NOMO-1 treated with DMSO at 0.1 percent for 48 hours (cell line): ENCODE results near the gene APIP.

ENCODE experiments used
- DNase-seq: peaks from one replicate; lab custom pipeline; 2025; ENCODE audit not compliant: unreplicated experiment; lab: John Stamatoyannopoulos, UW

The APIP gene, protein sequence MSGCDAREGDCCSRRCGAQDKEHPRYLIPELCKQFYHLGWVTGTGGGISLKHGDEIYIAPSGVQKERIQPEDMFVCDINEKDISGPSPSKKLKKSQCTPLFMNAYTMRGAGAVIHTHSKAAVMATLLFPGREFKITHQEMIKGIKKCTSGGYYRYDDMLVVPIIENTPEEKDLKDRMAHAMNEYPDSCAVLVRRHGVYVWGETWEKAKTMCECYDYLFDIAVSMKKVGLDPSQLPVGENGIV

DNA sequence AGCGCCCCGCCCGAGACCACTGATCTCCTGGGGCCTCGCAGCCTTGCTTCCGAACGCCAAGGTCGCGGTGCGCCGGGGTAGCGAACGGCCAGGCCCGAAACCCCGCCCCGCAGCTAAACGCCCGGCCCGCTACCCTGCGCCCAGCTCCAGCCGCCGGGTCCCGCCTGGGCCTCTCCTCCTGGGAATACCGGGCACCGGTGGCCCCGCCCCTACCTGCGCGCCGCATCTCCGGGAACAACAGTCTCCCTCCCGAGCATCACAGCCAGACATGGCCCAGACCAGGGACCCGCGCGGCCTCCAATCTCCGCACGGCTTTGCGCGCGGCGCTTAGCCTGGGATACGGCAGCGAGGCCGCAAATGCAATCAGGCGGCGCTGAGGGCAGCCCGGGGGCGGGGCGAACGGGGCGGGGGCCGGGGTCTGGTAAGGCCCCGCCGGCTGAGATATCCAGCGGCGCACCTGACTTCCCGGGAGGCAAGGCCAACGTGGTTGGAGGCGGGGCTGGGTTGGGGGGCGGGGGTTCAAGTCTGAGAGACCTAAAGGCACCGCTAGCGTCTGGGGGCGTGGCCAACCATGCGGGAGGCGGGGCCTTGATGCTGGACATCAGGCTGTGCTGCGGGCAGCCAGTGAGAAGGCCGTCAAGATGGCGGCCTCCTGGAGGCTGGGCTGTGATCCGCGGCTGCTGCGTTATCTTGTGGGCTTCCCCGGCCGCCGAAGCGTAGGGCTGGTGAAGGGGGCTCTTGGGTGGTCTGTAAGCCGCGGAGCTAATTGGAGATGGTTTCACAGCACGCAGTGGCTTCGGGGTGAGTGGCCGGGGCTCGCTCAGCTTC is at the start of gene APIP, which contains the start of gene PDHX:
APIP (minus strand) TSS at position 365 of the 828 bp plus-strand sequence; CDS start at position 270, 95 bp downstream.
PDHX (plus strand) TSS at position 604 of the 828 bp plus-strand sequence; CDS start at position 642, 38 bp downstream.
- peak; percentile 90 for DNase-seq

DNA sequence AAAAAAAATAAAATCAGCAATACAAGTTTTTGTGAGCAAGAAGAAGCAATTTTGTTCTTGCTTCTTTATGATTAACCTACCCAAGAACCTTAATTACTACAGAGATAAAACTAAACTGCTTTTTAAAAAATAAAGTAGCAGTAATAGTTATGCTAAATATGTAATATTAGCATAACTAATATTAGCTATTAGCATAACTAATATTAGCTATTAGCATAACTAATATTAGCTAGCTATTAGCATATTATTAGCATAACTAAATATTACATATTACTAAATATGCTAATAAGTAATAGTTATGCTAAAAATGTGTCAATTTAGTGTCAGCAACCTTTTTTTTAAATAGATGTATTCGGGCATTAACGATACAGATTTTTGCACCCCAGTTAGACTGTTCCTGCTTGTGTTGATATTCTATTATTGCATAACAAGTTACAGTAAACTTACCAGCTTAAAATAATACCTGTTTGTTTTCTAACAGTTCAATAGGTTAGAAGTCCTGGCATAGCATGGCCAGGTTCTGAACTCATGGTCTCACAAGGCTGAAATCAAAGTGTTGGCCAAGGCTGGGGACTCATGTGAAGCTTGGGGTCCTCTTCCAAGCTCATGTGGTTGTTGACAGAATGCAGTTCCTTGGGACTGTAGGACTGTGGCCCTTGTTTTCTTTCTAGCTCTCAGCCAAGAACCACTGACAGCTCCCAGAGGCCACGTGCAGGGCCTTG is 48.6 kb upstream of the APIP start:
- no peak for DNase-seq

DNA sequence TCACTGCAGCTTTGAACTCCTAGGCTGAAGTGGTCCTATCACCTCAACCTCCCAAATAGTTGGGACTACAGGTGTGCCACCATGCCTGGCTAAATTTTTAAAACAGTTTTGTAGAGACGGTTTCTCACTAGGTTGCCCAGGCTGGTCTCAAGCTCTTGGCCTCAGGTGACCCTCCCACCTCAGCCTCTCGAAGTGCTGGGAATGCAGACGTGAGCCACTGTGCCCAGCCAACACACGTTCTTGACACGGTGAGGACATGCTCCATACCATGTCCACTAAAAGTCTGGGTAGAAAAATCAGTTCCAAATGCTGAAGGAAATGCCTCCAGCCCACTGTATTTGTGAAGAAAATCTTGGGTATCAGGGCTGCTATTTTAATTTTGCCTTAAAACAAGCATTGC is 47.2 kb upstream of the APIP start:
- no peak for DNase-seq

DNA sequence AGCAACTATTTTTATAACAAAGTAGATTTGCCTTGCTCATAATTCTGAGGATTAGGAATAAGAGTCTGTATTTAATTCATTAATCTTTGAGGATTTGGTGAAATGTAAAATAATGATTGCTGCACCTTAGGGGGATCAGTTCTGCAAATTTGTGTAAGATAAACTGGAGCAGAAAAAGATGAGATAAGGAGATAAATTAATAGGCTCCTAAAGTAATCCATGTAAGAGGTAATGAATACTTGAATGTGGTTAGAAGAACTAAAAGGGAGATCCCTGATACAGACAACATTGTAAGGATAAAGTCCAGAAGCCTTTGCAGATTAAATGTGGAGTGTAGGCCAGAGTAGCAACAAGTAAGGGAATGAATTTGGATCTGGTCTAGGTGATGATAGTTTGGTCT is 45.9 kb upstream of the APIP start:
- no peak for DNase-seq

DNA sequence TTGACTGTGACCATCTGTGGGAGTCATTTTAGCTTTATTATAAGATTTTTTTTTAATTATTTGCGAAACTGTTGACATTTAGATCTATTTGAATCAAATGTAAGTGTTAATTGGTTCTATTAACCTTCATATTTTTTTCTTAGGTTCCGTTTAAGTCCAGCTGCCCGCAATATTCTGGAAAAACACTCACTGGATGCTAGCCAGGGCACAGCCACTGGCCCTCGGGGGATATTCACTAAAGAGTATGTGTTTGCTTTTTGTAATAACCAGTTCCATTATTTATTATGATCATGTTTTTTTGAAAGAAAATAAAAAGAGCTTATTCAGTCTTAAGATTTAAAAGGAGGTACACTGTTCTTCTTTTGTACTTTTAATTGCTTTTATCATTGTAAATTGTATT is 44.1 kb upstream of the APIP start:
- DNase-seq, result no peak

DNA sequence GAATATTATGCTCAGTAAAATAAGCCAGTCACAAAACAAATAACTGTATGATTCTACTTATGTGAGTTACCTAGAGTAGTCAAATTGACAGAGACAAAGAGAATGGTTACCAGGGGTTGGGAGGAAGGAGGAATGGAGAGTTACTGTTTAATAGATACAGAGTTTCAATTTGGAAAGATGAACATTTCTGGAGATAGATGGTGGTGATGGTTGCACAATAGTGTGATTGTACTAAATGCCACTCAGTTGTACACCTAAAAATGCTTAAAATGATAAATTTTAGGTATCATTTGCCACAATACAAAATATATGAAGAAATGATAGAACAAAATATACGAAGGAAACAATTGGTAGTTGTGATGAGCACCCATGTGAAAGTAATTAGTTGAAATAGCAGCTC is 43.6 kb upstream of the APIP start:
- no peak for DNase-seq

DNA sequence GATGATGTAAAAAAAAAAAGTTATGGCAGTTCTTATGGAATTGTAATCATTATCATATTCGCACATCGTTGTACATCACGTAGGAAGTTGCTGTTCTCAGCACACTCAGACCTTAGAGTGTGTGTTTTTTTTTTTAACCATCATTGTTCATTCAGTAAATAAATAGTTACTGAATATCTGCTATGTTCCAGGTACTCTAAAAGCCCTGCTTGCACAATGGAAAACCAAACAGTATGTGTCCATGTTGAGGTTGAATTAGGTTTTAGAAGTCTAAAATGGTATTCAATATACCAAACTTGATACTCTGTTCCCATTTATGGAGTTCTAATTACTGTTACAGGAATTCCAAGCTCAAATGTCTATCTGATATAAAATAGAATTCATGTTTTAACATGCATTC is 41.4 kb upstream of the APIP start:
- DNase-seq, result no peak

DNA sequence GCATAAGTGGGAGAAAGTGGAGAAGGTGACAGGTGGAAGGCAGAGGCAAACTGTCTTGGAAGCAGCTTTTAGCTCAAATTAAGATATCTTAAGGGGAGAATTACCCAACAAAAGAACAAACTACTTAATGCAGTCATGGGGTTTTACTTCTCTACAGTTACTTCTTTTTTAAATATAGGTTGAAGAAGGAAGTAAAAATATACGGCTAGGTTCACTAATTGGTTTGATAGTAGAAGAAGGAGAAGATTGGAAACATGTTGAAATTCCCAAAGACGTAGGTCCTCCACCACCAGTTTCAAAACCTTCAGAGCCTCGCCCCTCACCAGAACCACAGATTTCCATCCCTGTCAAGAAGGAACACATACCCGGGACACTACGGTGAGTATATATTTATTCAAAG is 41.0 kb upstream of the APIP start:
- peak; percentile 64 for DNase-seq

DNA sequence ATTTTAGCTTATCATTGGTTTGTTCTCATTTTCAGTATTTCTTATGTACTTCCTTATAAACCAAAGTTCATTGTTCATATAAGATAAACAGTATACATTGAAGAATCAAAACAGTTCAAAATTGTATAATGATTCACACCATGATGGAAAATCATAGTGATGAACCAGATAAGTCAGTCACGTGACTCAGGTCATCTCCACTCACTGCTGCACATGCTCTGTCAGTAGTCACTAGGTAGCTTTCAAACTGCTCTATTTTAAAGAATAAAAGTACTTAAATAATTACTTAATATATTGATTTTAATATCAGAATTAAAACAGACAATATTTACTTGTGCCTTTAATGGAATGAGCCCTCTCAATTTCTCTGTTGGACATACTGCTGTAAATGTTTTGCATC is 37.8 kb upstream of the APIP start:
- no peak for DNase-seq

DNA sequence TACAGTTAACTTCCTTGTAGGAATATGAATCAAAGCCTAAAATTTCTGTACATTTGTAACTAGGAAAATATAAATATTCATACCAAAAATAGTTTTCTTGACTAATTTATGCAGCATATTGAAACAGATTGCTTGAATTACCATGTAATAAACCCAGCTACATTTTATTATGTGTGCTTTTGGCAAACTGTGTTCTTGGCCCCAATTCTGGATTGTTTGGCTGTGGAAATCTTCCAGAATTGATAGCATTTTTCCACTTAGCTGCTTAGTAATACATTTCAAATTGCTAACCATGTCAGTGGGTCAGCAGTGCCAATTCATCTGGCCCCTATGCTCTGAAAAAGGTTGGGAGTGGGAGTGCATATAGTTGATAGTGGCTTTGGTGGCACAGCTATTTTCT is 32.5 kb upstream of the APIP start:
- DNase-seq, result no peak

DNA sequence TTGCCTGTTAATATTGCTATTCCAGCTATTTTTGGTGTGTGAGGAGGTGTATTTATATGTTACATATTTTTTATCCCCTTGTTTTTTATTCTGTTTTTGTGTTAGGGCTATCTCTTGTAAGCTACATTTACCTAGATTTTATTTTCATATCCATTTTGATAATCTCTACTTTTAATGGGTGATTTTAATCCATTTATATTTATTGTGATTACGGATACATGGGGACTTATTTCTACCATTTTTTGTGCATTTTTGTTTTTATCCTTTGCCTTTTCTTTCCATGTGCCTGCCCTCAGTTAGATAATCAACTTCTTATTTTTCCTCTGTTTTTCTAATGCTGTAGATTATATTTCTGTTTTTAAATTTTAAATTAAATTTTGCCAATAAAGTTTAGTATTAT is 28.5 kb upstream of the APIP start:
- no peak for DNase-seq

DNA sequence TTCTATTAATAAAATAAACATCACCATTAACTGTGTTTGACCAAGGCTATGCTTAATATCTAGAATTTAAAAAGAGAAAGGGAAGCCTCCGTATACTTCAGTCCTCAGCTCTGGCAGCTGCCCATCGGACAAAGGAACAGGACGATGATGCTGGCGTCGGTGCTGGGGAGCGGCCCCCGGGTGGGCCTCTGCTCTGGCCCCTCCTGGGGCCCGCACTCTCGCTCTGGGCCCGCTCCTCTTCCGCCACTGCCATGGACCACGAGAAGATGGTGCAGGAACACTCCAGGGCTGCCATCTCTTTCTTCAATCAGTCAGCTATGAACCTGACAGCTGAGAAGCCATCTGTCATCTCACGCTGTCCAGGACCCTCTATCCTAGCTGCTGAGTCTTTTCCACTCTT is 25.5 kb upstream of the APIP start:
- no peak for DNase-seq

DNA sequence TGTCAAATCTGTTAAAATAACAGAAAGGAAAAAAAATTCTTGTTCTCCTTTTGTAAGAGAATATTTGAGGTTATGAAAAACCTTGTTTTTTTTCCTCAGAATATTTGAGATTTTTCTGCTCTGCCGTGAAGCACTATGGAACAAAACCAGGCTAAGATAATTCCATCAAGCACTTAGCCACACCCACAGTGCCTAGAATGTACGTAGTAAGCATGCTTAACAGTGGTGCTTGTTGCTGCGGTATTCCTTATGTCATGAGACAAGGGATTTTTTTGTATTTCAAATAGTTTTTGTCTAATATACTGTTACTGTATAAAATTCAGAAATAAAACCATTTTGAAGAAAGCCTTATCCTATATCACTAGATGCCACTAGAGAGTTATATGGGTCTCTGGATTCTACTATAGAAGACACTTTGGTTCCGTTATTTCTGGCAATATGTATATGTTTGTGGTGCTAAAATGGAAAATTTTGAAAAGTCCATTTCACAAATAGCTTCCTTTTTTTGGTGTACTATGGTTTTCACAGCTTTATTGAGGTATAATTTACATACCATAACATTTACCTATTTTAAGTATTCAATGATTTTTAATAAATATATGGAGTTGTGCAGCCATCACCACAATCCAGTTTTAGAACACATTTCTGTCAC is 24.0 kb upstream of the APIP start:
- DNase-seq, result no peak

DNA sequence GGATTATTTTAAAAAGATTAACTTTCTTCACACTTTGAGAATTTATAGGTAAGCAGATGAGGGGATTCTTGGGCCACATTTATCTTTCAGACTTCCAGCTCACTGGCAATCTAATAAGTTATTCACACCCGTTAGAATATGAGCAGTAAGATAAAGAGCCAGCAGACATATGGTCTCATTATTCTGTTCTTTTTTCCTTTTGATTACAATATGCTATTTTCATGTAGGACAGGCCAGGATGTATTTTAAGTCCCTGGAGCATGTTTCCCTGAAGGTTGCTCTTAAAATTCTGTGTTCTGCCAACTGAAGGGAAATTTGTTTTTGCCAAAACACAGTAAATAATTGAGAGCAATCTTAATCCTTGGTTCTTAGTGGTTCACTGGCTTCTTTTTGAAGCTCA is 22.4 kb upstream of the APIP start:
- DNase-seq, result no peak

DNA sequence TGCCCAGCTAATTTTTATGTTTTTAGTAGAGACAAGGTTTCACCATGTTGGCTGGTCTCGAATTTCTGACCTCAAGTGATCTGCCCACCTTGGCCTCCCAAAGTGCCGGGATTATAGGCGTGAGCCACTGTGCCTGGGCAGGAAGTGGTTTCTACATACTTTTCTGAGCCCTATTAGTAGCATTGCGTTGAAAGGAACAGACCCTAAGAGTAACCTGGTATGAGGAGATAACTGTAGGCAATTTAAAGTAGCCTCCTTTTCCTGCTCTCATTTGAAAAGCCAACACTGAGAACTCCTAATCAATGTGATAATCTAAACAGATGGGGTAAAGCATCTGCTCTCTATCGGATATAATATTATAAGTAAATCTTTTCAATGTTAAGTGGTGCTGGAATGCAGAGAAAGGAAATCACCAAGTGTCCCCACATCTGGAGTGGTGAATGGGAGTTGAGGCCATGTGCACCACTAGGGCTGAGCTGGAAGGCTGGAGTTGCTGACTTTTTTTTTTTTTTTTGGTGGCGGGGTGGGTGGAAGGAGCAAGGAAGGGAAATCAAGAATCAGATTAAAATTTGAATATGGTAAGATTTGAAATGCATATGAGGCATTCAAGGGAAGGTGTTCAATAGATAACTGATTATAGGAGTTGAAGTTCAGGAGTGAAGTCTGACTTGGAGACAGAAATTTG is 20.9 kb upstream of the APIP start:
- DNase-seq, result no peak

DNA sequence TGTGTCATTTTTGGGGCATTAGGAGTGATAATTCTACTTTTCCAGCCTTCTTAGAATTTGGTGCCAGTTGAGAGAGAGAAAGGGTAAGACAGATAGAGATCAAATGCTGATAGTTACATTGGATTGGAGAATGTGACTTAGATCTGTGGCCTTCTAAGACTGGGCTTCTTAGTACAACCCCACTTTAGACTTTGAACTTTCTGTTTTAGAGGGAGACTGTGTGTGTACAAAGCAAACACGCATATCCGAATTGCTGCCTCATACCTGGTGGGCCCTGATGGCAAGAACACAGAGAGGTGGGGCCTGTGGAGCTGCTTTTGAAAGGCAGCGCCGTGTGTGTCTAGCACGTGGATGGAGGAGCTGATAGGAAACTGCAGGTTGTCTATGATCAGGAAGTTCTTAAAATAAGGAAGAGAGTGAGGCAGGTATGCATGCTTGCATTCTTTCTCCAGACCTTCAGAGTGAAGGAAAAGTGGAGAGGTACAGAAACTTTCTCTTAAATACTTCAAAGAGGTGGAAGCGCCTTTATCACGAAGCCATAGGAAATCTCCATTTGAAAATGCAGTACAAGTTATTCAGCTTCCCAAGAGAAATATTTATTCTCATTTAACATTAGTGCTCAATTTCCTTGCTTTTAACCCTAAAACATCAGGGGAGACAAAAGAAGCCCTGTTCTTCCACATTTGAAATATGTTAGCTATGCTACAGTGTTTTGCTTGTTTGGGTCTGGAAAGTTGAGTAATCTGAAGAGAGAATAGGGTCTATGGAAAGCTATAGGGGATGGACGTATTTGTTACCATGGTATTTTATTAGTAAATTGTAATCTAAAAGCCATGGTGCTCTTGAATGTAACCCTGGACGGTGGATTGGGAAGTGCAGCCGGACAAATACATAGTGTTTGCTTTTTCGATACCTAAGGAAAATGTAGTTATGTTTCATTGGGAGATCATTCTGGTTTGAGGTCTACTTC is 13.9 kb upstream of the APIP start:
- no peak for DNase-seq

DNA sequence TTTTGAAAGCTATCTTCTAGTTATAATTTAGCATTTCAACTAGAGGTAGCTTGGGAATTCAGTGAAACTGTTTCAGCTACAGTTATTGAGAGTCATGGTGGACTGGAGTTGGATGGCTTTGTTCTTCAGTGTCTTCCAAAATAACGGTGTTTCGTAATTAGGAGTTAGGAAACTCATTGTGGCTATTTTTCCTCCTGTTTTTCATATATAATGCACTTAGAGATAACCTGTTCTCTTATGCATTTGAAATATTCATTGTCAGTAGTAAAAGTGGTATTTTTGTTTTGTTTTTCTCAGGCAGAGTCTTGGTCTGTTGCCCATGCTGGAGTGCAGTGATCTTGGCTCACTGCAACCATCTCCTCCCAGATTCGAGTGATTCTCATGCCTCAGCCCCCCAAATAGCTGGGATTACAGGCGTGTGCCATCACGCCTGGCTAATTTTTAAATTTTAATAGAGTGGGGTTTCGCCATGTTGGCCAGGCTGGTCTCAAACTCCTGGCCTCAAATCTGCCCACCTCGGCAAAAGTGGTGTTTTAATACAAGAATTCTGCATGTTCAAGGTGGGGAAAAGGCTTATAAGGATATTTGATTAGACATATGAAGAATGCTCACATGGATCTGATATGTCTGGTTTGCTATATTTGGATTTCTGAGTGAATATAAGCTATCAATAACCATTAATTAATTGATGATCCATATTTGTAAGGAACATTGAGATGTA is 12.9 kb upstream of the APIP start:
- no peak for DNase-seq

DNA sequence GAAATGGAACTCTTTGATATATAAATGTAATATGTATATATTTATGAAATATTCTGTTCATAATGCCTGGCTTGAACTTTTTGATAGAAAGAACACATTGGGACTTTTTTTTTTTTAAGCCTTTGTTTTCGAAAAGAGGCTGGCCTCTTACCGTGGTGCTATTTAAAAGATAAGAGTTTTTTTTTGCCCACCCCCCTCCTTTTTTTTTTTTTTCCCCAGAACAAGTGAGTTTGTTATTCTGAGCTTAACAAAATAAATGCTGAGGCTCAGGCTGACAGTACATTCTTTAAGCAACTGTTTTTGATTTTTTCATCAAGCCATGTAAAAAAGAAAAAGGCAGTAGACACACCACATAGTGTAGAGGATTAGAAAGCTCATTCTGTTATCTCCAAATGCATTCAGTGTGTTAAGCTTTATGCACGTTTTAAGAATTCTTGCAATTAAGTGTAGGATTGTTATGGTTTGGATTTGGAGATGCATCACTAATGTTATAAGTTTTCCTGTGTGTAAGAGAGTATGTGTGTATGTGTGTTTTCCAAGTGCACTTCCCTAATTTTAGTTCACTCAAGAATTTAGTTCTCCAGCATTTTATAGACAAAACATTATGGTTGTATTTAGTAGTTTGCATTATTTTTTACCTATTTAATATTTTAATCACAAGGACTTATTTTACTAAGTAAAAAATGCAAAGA is 12.2 kb upstream of the APIP start:
- no peak for DNase-seq

DNA sequence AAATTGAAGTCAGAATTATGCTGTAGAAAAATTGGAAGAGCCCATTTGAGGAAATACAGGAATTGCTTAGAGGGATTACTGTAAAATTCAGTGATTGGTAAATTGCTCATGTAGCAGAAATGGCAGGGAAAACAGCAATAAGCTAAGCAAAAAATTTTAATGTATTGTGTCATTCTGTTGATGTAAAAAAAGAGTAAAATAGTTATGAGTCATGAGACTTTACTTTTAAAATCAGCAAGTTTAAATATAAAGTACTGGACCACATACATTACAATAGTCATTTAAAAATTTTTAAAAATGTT is 10.6 kb upstream of the APIP start:
- no peak for DNase-seq
